ENCODE data around the gene B3GLCT.

DNA sequence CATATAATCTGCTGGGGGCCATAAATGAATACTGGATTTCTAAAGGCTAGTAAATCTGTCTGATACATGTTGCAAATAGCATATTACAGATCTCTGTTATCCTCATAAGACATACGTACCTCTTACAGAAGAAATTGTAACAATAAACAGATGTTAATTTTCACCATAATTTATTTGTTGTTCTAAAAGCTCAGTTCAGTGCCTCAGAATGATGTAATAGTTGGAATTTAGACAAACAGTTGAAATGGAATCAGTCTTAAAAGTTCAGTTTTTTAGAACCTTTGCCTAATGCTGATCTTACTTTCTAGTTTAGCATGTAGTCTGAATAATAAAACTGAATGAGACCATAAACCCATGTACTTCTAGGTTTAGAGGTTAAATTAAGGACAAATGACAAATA is 43.1 kb downstream of the B3GLCT start:
- TF ChIP-seq, protein P1, sequence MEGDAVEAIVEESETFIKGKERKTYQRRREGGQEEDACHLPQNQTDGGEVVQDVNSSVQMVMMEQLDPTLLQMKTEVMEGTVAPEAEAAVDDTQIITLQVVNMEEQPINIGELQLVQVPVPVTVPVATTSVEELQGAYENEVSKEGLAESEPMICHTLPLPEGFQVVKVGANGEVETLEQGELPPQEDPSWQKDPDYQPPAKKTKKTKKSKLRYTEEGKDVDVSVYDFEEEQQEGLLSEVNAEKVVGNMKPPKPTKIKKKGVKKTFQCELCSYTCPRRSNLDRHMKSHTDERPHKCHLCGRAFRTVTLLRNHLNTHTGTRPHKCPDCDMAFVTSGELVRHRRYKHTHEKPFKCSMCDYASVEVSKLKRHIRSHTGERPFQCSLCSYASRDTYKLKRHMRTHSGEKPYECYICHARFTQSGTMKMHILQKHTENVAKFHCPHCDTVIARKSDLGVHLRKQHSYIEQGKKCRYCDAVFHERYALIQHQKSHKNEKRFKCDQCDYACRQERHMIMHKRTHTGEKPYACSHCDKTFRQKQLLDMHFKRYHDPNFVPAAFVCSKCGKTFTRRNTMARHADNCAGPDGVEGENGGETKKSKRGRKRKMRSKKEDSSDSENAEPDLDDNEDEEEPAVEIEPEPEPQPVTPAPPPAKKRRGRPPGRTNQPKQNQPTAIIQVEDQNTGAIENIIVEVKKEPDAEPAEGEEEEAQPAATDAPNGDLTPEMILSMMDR (IDR thresholded peaks at IDR 0.05; ENCODE audit: low read depth, low read length, missing input control), result no peak
- TF ChIP-seq MAX (IDR thresholded peaks at IDR 0.05) (no peak), FOXA1 (IDR thresholded peaks at IDR 0.05) (no peak), GABPA (IDR thresholded peaks at IDR 0.05 in 1 of 2, conservative IDR thresholded peaks at IDR 0.05 in 1 of 2) (no peak), NR2F2 (IDR thresholded peaks at IDR 0.05) (no peak)
- TF ChIP-seq, protein P2, sequence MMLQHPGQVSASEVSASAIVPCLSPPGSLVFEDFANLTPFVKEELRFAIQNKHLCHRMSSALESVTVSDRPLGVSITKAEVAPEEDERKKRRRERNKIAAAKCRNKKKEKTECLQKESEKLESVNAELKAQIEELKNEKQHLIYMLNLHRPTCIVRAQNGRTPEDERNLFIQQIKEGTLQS (IDR thresholded peaks at IDR 0.05), result no peak

Data from liver (tissue), 3 donors.